Spleen (tissue), 11 donors: ENCODE data around the gene SIN3B. TPM values are rescaled to one million over a fixed set of nuclear protein-coding genes. Genes with fewer than 3 reads are reported as not detected.
A peak's percentile ranks its signal among the peaks of the same experiment; 100 is the strongest.

Source experiments
- DNase-seq: peaks from one replicate; pipeline ENCODE4 v3.0.0-alpha.2; 2020
- H3K27ac ChIP-seq, 8 donors: fragments of 200-600 bp; sonication (generic) in 7 of 8; 1 replicate in 4 of 8; 2 replicates in 4 of 8; pipeline versions ENCODE4 v1.5.0 to v1.8.0; 2016 to 2021; ENCODE audit warnings: inconsistent platforms in 4 of 8, mild to moderate bottlenecking in 4 of 8, moderate library complexity in 1 of 8
- H3K27me3 ChIP-seq, 7 donors: fragments of 200-600 bp; sonication (generic) in 6 of 7; replicated peaks in 1 of 7; 1 replicate in 4 of 7; 2 replicates in 3 of 7; pipeline versions ENCODE4 v1.5.0 to v1.8.0; 2016 to 2021; ENCODE audit warnings: inconsistent platforms in 3 of 7, mild to moderate bottlenecking in 1 of 7
- H3K36me3 ChIP-seq, 6 donors: fragments of 200-600 bp; sonication (generic) in 5 of 6; 1 replicate in 4 of 6; 2 replicates in 2 of 6; pipeline versions ENCODE4 v1.5.0 to v1.8.0; 2016 to 2021; ENCODE audit warnings: inconsistent platforms in 2 of 6
- H3K4me1 ChIP-seq, 6 donors: fragments of 200-600 bp; sonication (generic) in 5 of 6; 1 replicate in 3 of 6; 2 replicates in 3 of 6; pipeline versions ENCODE4 v1.5.0 to v1.8.0; 2016 to 2021; ENCODE audit warnings: inconsistent platforms in 3 of 6
- H3K4me3 ChIP-seq, 8 donors: fragments of 200-600 bp; sonication (generic) in 7 of 8; 1 replicate in 4 of 8; 2 replicates in 4 of 8; pipeline versions ENCODE4 v1.5.0 to v1.8.0; 2016 to 2021; ENCODE audit warnings: inconsistent platforms in 4 of 8, mild to moderate bottlenecking in 4 of 8, moderate library complexity in 2 of 8
- H3K9me3 ChIP-seq, 8 donors: fragments of 200-600 bp; sonication (generic) in 7 of 8; 1 replicate in 4 of 8; 2 replicates in 4 of 8; pipeline versions ENCODE4 v1.5.0 to v1.8.0; 2016 to 2021; ENCODE audit warnings: inconsistent platforms in 4 of 8
- CTCF ChIP-seq, 11 experiments: fragments of 200-600 bp in 7 of 11; fragments of 450-650 bp in 4 of 11; sonication (generic) in 4 of 11; IDR thresholded peaks in 8 of 11; conservative IDR thresholded peaks in 3 of 11; 1 replicate in 7 of 11; 2 replicates in 4 of 11; pipeline versions ENCODE4 v1.4.0 to v1.8.0; 2016 to 2021; ENCODE audit warnings: antibody characterized with exemption in 11 of 11, inconsistent platforms in 4 of 11, mild to moderate bottlenecking in 1 of 11
- POLR2A ChIP-seq, 3 donors: fragments of 450-650 bp; IDR thresholded peaks; one replicate each; pipeline ENCODE4 v1.5.1; 2017; ENCODE audit warnings: antibody characterized with exemption in 3 of 3, mild to moderate bottlenecking in 1 of 3
- POLR2AphosphoS5 ChIP-seq, 3 donors: sonication (generic); formaldehyde crosslinking; IDR thresholded peaks; one replicate each; pipeline ENCODE4 v1.5.1; 2017; ENCODE audit warnings: antibody characterized with exemption in 3 of 3
- WGBS, 5 donors: extraction: QIAGEN DNeasy Blood & Tissue Kit in 3 of 5; methylation state at CpG; one replicate each; pipeline versions ENCODE4 v1.1.5 to v1.1.7; 2013 to 2018; 5-methylcytosine and 5-hydroxymethylcytosine counted together
- intact Hi-C: fragments of 100-400 bp; cut with DNase I; formaldehyde crosslinking; loops from one replicate; pipeline ENCODE4 v1.15.0; 2023; ENCODE audit warnings: low total_unique reads
- polyA plus RNA-seq, 3 donors: library from polyadenylated mRNA; stranded (reverse); fragments of 200-250 nt; gene quantifications; one replicate each; pipeline ENCODE4 v1.2.1, GENCODE V29; 2013
- total RNA-seq, 7 donors: library from RNA; depleted of rRNA in 3 of 7; stranded (reverse); fragments of >200 nt in 3 of 7; fragmentation: NEBNext Ultra II Directional in 4 of 7; extraction: Animal tissue kit (Norgen Biotek cat#: 25700) in 4 of 7; gene quantifications; one replicate each; pipeline versions ENCODE4 v1.1.0 to v1.2.1, GENCODE V29; 2016 to 2021
- donor health status: healthy with polysubstance abuse.
- donor health status: DM: no; HTN: no; CAD: no; lungs with moderate emphysema.
- donor health status: DM: no; HTN: no; CAD: no.
- donor health status: Bipolar disorder and iron deficiency.
- donor health status: healthy.
- donor health status: DM: no; HTN: no; CAD: no.
- donor health status: DM: yes; HTN: yes; CAD: no.

The SIN3B gene
- total and polyA plus RNA-seq, 10 donors, result 14.6 to 107 (median 67.6) TPM

- intact Hi-C loops, result no loop called here
Observed at GRCh38 chr19:16820056-16820455, 9.1 kb upstream of the SIN3B start.

GRCh38 chr19:16821081-16821480 lies 8.1 kb upstream of the SIN3B start:
- H3K4me3 ChIP-seq, result no peak overlapping the region
- peaks cover 0 to 12% (median 2%) of the 10 kb centered on the region in 8 donors for H3K9me3 ChIP-seq
- DNase-seq, result no peak
- H3K4me1 ChIP-seq, result peaks cover 0 to 18% (median 12%) of the 10 kb centered on the region in 6 donors
- WGBS, 5 donors, result 78 to 86% (median 82%) methylated on average over 7 of the region's 7 CpGs
- H3K27me3 ChIP-seq, result peaks cover 0 to 10% (median 0%) of the 10 kb centered on the region in 7 donors
- no peak overlapping the region for H3K27ac ChIP-seq
- intact Hi-C loops, result no loop called here
- no peak for TF ChIP-seq POLR2AphosphoS5 (IDR thresholded peaks at IDR 0.05)
- TF ChIP-seq CTCF (IDR thresholded peaks at IDR 0.05 in 8 of 11, conservative IDR thresholded peaks at IDR 0.05 in 3 of 11), result no peak
- no peak for TF ChIP-seq POLR2A (IDR thresholded peaks at IDR 0.05)
- H3K36me3 ChIP-seq, result no peaks in the 10 kb centered on the region

More at GRCh38 chr19:16820056-16820455, 9.1 kb upstream of the SIN3B start:
- Histone ChIP-seq H3K4me1 (peaks cover 0 to 8% (median 3%) of the 10 kb centered on the region in 6 donors), H3K27me3 (peaks cover 0 to 5% (median 0%) of the 10 kb centered on the region in 7 donors), H3K27ac (no peak overlapping the region), H3K9me3 (peaks cover 0 to 22% (median 12%) of the 10 kb centered on the region in 8 donors), H3K36me3 (no peaks in the 10 kb centered on the region), H3K4me3 (no peak overlapping the region)
- no peak for TF ChIP-seq POLR2A (IDR thresholded peaks at IDR 0.05)
- TF ChIP-seq POLR2AphosphoS5 (IDR thresholded peaks at IDR 0.05), result no peak
- TF ChIP-seq CTCF (IDR thresholded peaks at IDR 0.05 in 8 of 11, conservative IDR thresholded peaks at IDR 0.05 in 3 of 11), result no peak
- 79 to 100% (median 84%) methylated on average over 1 of the region's 1 CpG for WGBS, 5 donors
- DNase-seq, result no peak

- no peak for TF ChIP-seq POLR2AphosphoS5 (IDR thresholded peaks at IDR 0.05)
- no peak for TF ChIP-seq POLR2A (IDR thresholded peaks at IDR 0.05)
- no peak for TF ChIP-seq CTCF (IDR thresholded peaks at IDR 0.05 in 8 of 11, conservative IDR thresholded peaks at IDR 0.05 in 3 of 11)
- DNase-seq, result no peak
- intact Hi-C loops, result no loop called here
- Histone ChIP-seq H3K27me3 (peaks cover 0 to 10% (median 0%) of the 10 kb centered on the region in 7 donors), H3K4me1 (peaks cover 0 to 20% (median 12%) of the 10 kb centered on the region in 6 donors), H3K36me3 (no peaks in the 10 kb centered on the region), H3K4me3 (no peak overlapping the region), H3K9me3 (no peaks in the 10 kb centered on the region), H3K27ac (no peak overlapping the region)
- WGBS, 5 donors, result 87 to 92% (median 91%) methylated on average over 8 of the region's 8 CpGs
Observed at GRCh38 chr19:16822648-16823047, 6.5 kb upstream of the SIN3B start.

GRCh38 chr19:16824658-16825311 lies 4.4 kb upstream of the SIN3B start:
- peaks cover 0 to 10% (median 0%) of the 10 kb centered on the region in 7 donors for H3K27me3 ChIP-seq
- H3K9me3 ChIP-seq, result no peaks in the 10 kb centered on the region
- peak overlapping the region in 7 of 8 donors; percentile 27 to 71 (median 57) for H3K27ac ChIP-seq
- intact Hi-C loops, result no loop called here
- no peak for DNase-seq
- no peaks in the 10 kb centered on the region for H3K36me3 ChIP-seq
- WGBS, 5 donors, result 31 to 44% (median 40%) methylated on average over 11 of the region's 11 CpGs
- H3K4me3 ChIP-seq, result peak overlapping the region in 4 of 8 donors; percentile 5 to 57 (median 26)
- TF ChIP-seq CTCF (IDR thresholded peaks at IDR 0.05 in 8 of 11, conservative IDR thresholded peaks at IDR 0.05 in 3 of 11) (no peak), POLR2A (IDR thresholded peaks at IDR 0.05) (no peak), POLR2AphosphoS5 (IDR thresholded peaks at IDR 0.05) (no peak)
- H3K4me1 ChIP-seq, result peaks cover 0 to 29% (median 19%) of the 10 kb centered on the region in 6 donors
